Keratinocyte (primary cell): ENCODE results near the gene METTL25B. TPM values are rescaled to one million over a fixed set of nuclear protein-coding genes. Genes with fewer than 3 reads are reported as not detected.
A peak's percentile ranks its signal among the peaks of the same experiment; 100 is the strongest.

Source experiments
- DNase-seq: peaks from one replicate; pipeline ENCODE4 v3.0.0-alpha.2; 2011; ENCODE audit warnings: low read depth, missing footprints, low spot score
- FAIRE-seq: peaks from 2 replicates; lab custom pipeline; 2011; peaks lifted over from hg19 to GRCh38; lab: Jason Lieb, UNC
- H2AFZ ChIP-seq: 2 replicates; pipeline ENCODE4 v1.6.0; 2012; ENCODE audit warnings: low read length, control low read depth, inconsistent platforms; ENCODE audit not compliant: control insufficient read depth
- H3K27ac ChIP-seq: 2 replicates; pipeline ENCODE4 v1.5.1; 2011; ENCODE audit warnings: low read length; ENCODE audit not compliant: control insufficient read depth, insufficient read depth
- H3K27me3 ChIP-seq: 3 replicates; pipeline ENCODE4 v1.6.0; 2011; ENCODE audit warnings: low read length; ENCODE audit not compliant: control insufficient read depth, insufficient read depth; ENCODE audit errors: extremely low read depth
- H3K36me3 ChIP-seq, 2 experiments: 2 replicates in 1 of 2; 3 replicates in 1 of 2; pipeline ENCODE4 v1.5.1; 2011; ENCODE audit warnings: low read length in 2 of 2, mild to moderate bottlenecking in 1 of 2; ENCODE audit not compliant: control insufficient read depth in 2 of 2, insufficient read depth in 2 of 2; ENCODE audit errors: extremely low read depth in 1 of 2
- H3K4me1 ChIP-seq: 3 replicates; pipeline ENCODE4 v1.5.1; 2011; ENCODE audit warnings: low read length; ENCODE audit not compliant: control insufficient read depth, insufficient read depth; ENCODE audit errors: extremely low read depth
- H3K4me2 ChIP-seq: 3 replicates; pipeline ENCODE4 v1.6.0; 2011; ENCODE audit warnings: low read depth, low read length; ENCODE audit not compliant: control insufficient read depth, insufficient read depth; ENCODE audit errors: extremely low read depth
- H3K4me3 ChIP-seq, 3 experiments: fragments of 200-600 bp in 1 of 3; sonication (generic) in 1 of 3; 2 replicates in 2 of 3; 3 replicates in 1 of 3; pipeline ENCODE4 v1.5.1; 2011 to 2016; ENCODE audit warnings: low read length in 3 of 3, mild to moderate bottlenecking in 3 of 3, control low read depth in 2 of 3, inconsistent platforms in 1 of 3, low read depth in 1 of 3, mixed read lengths in 1 of 3, mixed run types in 1 of 3, moderate library complexity in 1 of 3; ENCODE audit not compliant: control insufficient read depth in 2 of 3, insufficient read depth in 2 of 3; ENCODE audit errors: extremely low read depth in 1 of 3
- H3K79me2 ChIP-seq: 2 replicates; pipeline ENCODE4 v1.6.0; 2012; ENCODE audit warnings: low read length; ENCODE audit not compliant: control insufficient read depth, insufficient read depth
- H3K9ac ChIP-seq: 3 replicates; pipeline ENCODE4 v1.6.0; 2011; ENCODE audit warnings: low read length; ENCODE audit not compliant: control insufficient read depth, insufficient read depth; ENCODE audit errors: extremely low read depth
- H3K9me1 ChIP-seq: 3 replicates; pipeline ENCODE4 v1.6.0; 2011; ENCODE audit warnings: low read length; ENCODE audit not compliant: control insufficient read depth, insufficient read depth; ENCODE audit errors: extremely low read depth
- H3K9me3 ChIP-seq: 2 replicates; pipeline ENCODE4 v1.5.1; 2012; ENCODE audit warnings: low read depth, low read length; ENCODE audit not compliant: control insufficient read depth
- H4K20me1 ChIP-seq: 3 replicates; pipeline ENCODE4 v1.6.0; 2011; ENCODE audit warnings: low read length; ENCODE audit not compliant: control insufficient read depth, insufficient read depth; ENCODE audit errors: extremely low read depth
- CTCF ChIP-seq, 3 experiments: IDR thresholded peaks in 1 of 3; conservative IDR thresholded peaks in 1 of 3; optimal IDR thresholded peaks in 1 of 3; 2 replicates in 2 of 3; 3 replicates in 1 of 3; pipeline versions ENCODE3 to v1.5.1; 2011; ENCODE audit warnings: low read length in 3 of 3, mild to moderate bottlenecking in 3 of 3, moderate library complexity in 2 of 3, control low read depth in 1 of 3, inconsistent platforms in 1 of 3; ENCODE audit not compliant: insufficient read depth in 2 of 3; ENCODE audit errors: extremely low read depth in 1 of 3
- EZH2 ChIP-seq: IDR thresholded peaks from one replicate; pipeline ENCODE4 v1.6.1; 2012; ENCODE audit warnings: inconsistent platforms, mild to moderate bottlenecking, low read length, moderate library complexity
- dilution Hi-C: fragments of 300-500 bp; cut with MboI; formaldehyde crosslinking; loops from one replicate; pipeline ENCODE4 v1.7.0; 2020; ENCODE audit warnings: low sequenced_read_pairs; ENCODE audit not compliant: extremely low pct_ligation_motif_present
- polyA plus RNA-seq, 5 experiments: library from polyadenylated mRNA; depleted of rRNA in 3 of 5; stranded (reverse) in 3 of 5; stranded (forward) in 1 of 5; unstranded in 1 of 5; fragments of >200 nt; gene quantifications; 1 replicate in 1 of 5; 2 replicates in 3 of 5; 3 replicates in 1 of 5; pipeline versions ENCODE4 v1.2.1 to v1.2.3, GENCODE V29; 2011 to 2012; ENCODE audit warnings: missing spikeins in 2 of 5, low read depth in 1 of 5, low replicate concordance in 1 of 5

Gene METTL25B
- polyA plus RNA-seq, 1 donor (not counting 4 experiments of a cell fraction or from before 2014, with no cell fraction given): 6.0 TPM

- Histone ChIP-seq H3K79me2 (no peaks in the 10 kb centered on the region), H3K4me2 (no peak overlapping the region), H3K4me1 (peaks cover 22% of the 10 kb centered on the region), H3K27me3 (peaks cover 25% of the 10 kb centered on the region), H2AFZ (no peak overlapping the region), H3K9ac (no peak overlapping the region), H4K20me1 (no peaks in the 10 kb centered on the region), H3K27ac (no peak overlapping the region), H3K36me3 (no peaks in the 10 kb centered on the region), H3K4me3 (no peak overlapping the region), H3K9me1 (no peaks in the 10 kb centered on the region), H3K9me3 (no peaks in the 10 kb centered on the region)
- TF ChIP-seq EZH2: no peak
- no peak for TF ChIP-seq CTCF (optimal IDR thresholded peaks at IDR 0.05 in 1 of 3, IDR thresholded peaks at IDR 0.05 in 1 of 3, conservative IDR thresholded peaks at IDR 0.05 in 1 of 3; ENCODE audit: extremely low read depth in 1 of 3, insufficient read depth in 2 of 3, low read length in 3 of 3)
- FAIRE-seq: no peak
- dilution Hi-C loops: no loop called here
- DNase-seq: no peak
Measured at GRCh38 chr1:156681196-156681960, 46.9 kb upstream of the METTL25B start.

- Histone ChIP-seq H3K9me1 (no peaks in the 10 kb centered on the region), H3K79me2 (no peaks in the 10 kb centered on the region), H2AFZ (no peak overlapping the region), H3K36me3 (no peaks in the 10 kb centered on the region), H3K4me3 (no peak overlapping the region), H3K4me2 (no peak overlapping the region), H3K4me1 (peaks cover 22% of the 10 kb centered on the region), H3K9me3 (no peaks in the 10 kb centered on the region), H3K27me3 (peaks cover 16% of the 10 kb centered on the region), H3K9ac (no peak overlapping the region), H3K27ac (no peak overlapping the region), H4K20me1 (no peaks in the 10 kb centered on the region)
- no peak for DNase-seq
- TF ChIP-seq CTCF (optimal IDR thresholded peaks at IDR 0.05 in 1 of 3, IDR thresholded peaks at IDR 0.05 in 1 of 3, conservative IDR thresholded peaks at IDR 0.05 in 1 of 3; ENCODE audit: extremely low read depth in 1 of 3, insufficient read depth in 2 of 3, low read length in 3 of 3) (peak in 1 of 3 experiments; percentile 9), EZH2 (no peak)
- FAIRE-seq: no peak
- dilution Hi-C loops: no loop called here
Measured at GRCh38 chr1:156682166-156682890, 45.9 kb upstream of the METTL25B start.
